Measurements from ENCODE around the gene PRM1. TPM values are rescaled to one million over a fixed set of nuclear protein-coding genes. Genes with fewer than 3 reads are reported as not detected.
A peak's percentile ranks its signal among the peaks of the same experiment; 100 is the strongest.

PRM1 gene
- total and polyA plus RNA-seq, 2 of the 13 experiments (the other 11 are each of a cell fraction or from before 2014, with no cell fraction given): not detected

- peak; percentile 50 for TF ChIP-seq ZNF407 (CRISPR knock-in tag; IDR thresholded peaks at IDR 0.05; ENCODE audit: not compliant biosample characterization)
- TF ChIP-seq ZGPAT (CRISPR knock-in tag; IDR thresholded peaks at IDR 0.05): no peak
- no peak for TF ChIP-seq ZNF24 (IDR thresholded peaks at IDR 0.05)
- peak; percentile 10; the same call in 1 of the 2 replicates for TF ChIP-seq ZNF574 (CRISPR knock-in tag; IDR thresholded peaks at IDR 0.05)
- no peak for TF ChIP-seq FOXA1 (IDR thresholded peaks at IDR 0.05)
- TF ChIP-seq FOXA1 (CRISPR knock-in tag; IDR thresholded peaks at IDR 0.05): 0 out of 2 replicates have a peak, but pooled peaks have one; percentile 12
- no peak for TF ChIP-seq ZNF691 (CRISPR knock-in tag; IDR thresholded peaks at IDR 0.05; ENCODE audit: borderline replicate concordance, low read depth)
- TF ChIP-seq ZNF552 (CRISPR knock-in tag; IDR thresholded peaks at IDR 0.05; ENCODE audit: borderline replicate concordance): no peak
- no peak for TF ChIP-seq ATM (IDR thresholded peaks at IDR 0.05; ENCODE audit: borderline replicate concordance)
- TF ChIP-seq PBX2 (CRISPR knock-in tag; IDR thresholded peaks at IDR 0.05): no peak
- TF ChIP-seq TBX3 (IDR thresholded peaks at IDR 0.05; ENCODE audit: borderline replicate concordance): no peak
- no peak for TF ChIP-seq ETV6 (CRISPR knock-in tag; conservative IDR thresholded peaks at IDR 0.05)
- TF ChIP-seq ZNF251 (CRISPR knock-in tag; IDR thresholded peaks at IDR 0.05): no peak
- no peak; the same call in 1 of the 2 replicates for TF ChIP-seq FOXO1 (CRISPR knock-in tag; IDR thresholded peaks at IDR 0.05)
- TF ChIP-seq SALL2 (CRISPR knock-in tag; IDR thresholded peaks at IDR 0.05): no peak
These were observed 18.9 kb upstream of the PRM1 start (continued) for GRCh38 chr16:11299865-11300559.
